GM19035 (cell line): ENCODE results near the gene CTBP2.
A peak's percentile ranks its signal among the peaks of the same experiment; 100 is the strongest.

Experiments
- ATAC-seq: cut with Tn5 transposase; IDR thresholded peaks from one replicate; pipeline ENCODE4 v1.9.1; 2021; ENCODE audit not compliant: unreplicated experiment

The CTBP2 gene

DNA sequence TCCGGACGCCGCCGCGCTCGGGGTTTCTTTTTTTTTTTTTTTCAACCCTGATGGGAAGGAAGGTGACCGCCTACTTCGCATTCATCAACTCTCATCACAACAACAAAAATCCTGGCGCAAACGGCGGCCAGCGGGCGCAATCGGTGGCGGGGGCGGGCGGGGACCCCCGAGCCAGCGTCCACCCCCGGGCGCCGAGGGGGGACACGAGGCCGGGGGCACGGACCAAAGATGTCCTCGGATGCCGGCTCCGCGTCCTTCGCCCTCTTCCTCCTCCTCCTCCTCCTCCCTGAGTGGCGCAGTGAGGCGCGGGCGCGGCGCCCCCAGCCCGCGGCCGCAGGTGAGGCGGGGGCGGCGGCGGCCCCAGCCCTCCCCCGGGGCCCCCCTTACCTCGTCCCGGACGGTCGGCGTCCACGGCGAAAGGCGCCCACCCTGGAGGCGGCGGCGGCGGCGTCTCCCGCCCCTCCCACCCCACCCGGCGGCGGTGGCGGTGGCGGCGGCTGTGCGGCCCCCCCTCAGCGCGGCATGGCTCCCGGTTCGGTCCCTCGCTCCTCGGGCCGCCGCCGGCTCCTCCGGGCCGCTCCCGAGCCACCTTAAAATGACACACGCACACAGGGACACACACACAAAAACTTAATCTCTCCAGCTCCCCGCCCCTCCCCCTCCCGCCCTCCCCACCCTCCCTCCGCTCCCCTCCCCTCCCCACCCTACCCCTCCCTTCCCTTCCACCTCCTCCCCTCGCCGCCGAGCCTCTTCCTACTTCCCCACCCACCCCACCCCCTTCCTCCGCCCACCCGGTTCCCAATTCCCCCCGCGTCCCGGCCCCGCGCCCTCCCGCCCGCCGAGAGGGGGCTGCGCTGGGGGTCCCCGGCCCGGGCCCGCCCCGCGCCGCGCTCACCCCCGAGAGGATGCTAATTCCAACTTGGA, at the start of gene CTBP2:
Gene CTBP2, minus strand, starts transcription at position 632 of the 924 bp plus-strand sequence.
- ATAC-seq: no peak

DNA sequence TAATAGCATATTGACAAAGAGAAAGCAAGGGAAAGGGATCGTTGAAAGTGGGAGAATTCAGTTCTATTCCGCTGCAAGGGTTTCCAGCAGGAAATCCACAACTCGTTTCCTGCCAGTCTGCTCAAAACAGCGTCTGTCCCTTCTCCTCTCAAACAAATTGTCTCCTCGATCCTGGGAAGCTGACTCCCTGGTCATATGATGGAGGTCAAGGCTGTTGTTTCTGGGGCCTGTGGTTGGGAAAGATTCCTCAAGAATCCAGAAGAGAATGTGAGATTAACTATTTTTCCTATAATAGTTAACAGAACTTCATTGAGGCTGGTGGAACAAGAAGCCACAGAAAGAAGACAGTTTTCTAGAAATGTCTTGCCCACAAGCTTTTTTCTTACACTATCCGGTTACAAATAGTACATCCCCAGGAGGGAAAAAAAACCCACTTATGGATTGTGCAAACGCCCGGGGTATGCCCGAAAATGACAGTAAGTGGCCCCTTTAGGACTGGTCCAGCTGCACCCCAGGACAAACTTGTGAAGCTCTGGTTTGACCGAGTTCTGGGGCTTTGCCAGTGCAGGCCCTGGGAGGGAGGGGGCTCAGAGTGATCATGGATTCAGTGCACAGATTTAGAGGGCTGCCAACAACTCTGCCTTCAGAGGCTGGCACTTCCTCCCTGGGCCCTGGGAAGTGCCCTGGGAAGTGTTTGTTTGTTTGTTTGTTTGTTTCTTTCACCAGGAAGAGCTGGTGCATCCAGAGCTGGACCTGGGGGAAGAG, 49.4 kb upstream of the CTBP2 start:
- no peak for ATAC-seq

DNA sequence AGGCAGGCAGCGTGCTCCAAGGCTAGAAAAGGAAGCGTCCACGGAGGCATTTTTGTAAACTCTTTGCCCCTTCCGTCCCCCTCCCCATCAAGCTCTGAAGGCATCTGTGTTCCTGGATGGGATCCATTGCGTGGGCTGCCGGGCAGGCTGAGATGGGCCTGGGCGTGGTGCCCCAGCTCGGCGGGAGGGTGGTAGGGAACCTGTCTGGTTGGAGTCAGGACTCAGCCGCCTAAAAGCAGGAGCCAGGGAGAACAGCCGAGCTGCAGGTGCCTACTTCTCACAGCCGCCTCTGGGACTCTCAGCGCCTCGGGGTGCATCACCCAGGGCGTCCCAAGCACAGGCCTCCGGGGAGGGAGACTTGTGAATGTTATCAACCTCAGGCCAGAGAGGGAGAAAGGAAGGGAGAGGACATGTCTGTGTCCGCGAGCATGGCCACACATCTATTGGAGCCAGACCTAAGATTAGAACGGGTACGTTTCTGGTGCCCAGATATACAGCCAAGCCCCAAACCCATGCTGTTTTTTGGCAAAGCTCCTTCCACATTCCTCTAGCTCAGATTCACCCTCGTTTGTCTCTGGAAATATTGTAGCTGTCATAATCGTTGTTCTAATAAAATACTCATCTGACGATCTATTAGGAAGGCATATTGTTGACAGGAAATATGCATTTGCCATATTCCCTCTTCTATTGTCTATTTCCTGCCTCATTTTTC, 48.6 kb upstream of the CTBP2 start:
- no peak for ATAC-seq

DNA sequence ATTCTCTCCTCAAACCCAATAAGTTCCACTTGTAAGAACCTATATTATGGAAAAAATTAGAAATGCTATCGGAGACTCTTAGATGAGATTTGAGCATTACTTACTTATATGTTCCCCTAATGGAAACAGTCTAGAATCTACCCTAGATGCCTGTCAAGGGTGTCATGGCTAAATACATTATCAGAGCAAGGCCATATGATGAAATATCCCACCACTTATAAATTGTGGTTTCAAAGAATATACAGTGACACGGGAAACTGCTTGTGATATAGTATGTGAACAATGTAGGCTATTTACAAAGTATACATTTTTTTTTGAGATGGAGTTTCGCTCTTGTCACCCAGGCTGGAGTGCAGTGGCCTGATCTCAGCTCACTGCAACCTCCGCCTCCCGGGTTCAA, 46.3 kb upstream of the CTBP2 start:
- no peak for ATAC-seq

DNA sequence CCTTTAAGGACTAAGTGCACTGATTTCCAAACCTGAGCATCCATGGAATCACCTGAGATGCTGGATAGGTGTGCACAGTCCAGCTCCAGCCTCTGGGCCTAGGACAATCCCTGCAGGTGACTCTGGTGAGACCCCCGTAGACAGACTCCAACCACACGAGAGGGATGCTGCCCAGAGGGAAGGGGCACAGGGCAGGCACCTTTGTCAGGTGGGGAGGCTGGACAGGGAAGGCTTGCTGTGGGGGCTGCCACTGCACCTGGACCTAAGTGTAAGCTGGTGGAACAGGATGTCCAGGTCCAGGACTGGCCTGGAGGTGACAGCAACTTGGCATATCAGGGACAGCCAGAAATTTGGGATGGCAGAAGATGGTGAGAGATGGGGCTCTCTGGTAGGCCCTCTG, 45.1 kb upstream of the CTBP2 start:
- no peak for ATAC-seq

DNA sequence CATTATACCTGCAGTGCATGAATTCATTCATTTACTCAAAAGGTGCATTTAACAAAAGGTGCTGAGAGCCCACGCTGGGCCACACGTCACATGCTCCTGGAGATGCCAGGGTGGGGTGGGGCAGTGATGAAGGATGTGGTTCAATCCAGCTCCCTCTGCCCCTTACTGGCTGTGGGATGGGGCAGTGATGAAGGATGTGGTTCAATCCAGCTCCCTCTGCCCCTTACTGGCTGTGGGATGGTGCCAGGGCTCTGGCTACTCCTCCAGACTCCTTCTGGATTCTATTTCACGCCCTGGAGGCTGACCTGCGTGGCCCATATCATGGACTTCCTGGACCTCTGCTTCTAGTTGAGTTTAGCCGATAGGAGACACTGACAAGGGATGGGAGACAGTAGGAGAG, 44.0 kb upstream of the CTBP2 start:
- no peak for ATAC-seq

DNA sequence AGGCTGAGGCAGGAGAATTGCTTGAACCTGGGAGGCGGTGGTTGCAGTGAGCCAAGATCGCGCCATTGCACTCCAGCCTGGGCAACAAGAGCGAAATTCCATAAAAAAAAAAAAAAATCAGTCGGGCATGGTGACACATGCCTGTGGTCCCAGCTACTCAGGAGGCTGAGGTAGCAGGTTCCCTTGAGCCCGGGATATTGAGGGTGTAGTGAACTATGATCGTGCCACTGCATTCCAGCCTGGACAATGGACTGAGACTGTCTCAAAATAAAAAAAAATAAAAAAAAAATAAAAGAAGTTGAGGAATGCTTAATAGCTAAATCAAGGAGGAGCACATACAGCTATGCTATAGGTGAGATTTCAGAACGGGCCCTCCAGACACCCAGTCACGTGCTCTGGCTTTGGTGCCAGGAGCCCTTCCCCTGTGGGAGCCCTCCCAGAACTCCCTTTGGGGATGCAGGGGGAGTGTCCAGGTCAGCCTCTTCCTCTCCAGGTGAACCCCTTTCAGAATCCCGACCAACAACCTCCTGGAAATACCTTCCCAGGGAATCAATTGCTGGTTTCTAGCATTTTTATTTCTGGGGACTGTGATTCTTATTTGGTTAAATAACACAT, 42.9 kb upstream of the CTBP2 start:
- ATAC-seq: no peak

DNA sequence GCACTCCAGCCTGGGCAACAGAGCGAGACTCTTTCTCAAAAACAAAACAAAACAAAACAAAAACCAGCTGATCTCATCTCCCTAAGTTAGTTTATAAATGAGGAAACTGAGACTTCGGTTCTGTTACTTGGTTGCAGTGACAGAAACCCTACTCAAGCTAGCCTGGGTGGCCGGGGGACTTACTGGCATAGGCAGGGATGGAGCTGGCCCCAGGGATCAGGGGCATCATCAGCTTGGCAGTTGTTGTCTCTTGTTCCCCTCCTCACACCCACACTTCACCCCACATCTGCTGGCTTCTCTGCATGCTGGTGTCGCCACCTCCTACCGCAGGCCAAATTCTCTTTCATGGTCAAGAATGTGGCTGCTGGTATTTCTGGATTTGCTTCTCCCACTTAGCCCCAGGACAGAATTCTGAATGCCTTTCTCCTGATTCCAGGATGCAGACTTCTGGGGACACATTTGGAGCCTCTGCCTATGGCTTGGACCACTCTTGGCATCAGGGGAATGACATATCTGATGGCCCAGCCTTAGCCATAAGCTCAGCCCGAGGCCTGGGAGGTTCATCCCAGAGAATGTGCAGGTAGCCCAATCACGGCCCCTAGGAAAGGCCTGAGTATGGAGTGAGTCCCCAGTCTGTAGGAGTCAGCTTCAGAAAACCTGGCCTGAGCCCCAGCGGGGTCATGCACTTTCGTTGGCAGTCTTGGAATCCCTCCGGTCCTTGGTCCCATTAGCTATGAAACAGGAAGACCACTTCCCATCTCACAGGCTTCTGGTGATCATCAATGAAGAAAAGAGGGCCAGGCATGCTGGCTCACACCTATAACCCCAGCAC, 41.6 kb upstream of the CTBP2 start:
- no peak for ATAC-seq

DNA sequence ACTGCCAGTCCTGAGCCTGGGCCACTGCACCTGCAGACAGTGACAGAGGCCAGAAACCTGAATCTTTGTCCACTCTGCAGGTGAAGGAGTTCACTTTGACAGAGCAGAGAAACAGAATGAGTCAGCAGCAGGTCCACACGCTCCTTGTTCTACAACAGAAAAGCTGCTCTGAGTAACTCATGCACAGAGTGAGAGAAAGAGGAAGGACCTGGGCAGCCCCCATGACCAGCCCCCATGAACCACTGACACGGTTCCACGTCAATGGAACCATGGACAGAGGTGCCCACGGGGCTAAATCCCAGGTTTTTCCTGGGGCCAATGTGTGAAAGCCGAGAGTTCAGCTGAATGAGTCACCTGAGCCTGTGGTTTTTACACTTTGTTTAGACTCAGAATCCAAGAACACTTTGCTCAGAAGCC, 40.8 kb upstream of the CTBP2 start:
- peak; percentile 89 for ATAC-seq

DNA sequence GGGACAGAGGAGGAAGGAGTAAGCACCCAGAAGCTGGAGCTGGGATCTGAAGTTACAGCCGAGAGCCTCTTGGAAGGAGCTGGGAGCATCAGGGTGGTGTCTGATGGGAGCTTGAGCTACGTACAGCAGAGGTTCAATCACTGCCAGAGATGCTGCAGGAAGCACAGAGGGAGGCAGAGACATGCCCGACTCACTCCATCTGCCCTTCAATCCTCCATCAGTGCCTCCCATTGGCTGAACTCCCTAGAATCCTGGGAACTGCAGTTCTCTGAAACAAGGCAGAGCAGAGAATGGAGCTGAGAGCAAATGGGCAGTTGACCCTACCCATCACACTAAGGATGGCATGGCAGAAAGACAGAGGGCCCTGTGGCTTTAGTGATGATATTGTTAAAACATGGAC, 40.0 kb upstream of the CTBP2 start:
- no peak for ATAC-seq

DNA sequence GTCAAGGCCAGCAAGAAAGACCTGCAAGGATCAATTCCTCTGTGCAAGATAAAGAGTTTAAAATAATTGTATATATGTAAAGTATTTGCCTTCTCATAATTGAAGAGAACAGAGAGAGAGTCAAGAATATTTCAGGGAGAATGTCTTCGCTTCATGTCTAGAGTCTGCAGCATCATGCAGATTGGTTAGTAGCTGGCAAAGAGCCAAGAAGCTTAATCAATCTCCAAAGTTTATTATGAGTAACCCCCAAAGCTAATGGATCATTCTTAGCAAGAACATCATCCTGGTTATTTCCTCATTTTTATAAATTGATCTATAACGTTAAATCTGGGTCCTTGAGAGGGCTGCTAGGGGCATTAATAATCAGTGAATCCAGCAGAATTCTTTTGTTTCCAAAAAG, 38.9 kb upstream of the CTBP2 start:
- ATAC-seq: no peak

DNA sequence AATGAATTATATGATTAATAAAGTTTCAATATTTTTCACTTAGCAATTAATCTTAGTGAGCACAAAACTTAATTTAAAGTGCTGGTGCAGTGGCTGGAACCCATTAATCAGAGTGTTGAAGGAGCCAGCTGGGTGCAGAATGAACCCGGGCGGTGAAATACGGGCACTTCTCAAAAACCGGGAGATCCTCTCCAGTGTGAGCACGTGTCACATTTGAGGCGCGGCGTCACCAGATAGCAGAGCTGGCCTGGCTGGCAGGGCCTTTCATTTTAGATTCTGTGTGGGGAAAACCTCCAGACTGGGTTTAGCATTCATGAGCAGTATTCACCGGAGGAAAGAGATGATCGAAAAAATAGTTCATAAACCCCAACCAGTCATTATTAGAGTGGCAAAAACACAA, 34.5 kb upstream of the CTBP2 start:
- ATAC-seq: no peak

DNA sequence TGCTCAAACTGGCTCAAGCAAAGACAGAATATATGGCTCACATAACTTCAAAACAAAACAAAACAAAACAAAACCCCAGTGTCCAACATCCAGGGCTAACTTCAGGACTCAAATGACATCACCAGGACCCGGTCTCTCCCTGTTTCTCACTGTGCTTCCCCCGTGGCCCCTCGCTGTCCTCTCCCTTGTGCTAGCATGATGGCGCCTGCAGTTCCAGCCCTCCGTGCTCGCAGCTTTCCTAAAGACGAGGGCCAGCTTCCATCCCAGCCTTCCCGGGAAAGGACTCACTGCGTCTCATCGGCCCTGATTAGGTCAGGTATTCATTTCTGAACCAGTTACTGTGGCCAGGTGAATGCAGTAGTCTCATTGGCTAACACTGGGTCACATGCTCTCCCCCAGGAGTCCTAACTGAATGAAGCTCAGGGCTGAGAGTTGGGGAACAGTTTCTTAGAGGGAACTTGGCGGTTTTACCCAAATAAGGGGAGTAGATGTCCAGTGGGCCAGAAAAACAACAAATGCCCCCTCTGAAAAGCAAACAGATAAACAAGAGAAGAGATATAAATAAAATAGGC, 33.0 kb upstream of the CTBP2 start:
- no peak for ATAC-seq

DNA sequence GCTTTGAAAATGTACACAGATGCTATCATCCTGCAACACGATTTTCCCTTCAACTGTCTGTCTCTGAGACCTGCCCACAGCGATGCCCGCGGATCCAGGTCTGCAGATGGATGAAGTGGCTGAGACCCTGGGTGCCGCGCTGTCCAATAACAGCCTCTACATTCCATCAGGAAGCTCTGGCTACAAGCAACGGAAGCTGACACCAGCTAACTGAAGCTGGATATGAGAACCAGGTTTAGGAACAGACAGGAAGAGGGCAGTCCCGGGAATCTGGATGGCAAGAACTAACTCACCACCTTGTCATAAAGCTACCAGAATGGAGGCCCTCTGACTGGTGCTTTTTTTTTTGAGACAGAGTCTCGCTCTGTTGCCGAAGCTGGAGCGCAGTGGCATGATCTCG, 32.3 kb upstream of the CTBP2 start:
- ATAC-seq: no peak

DNA sequence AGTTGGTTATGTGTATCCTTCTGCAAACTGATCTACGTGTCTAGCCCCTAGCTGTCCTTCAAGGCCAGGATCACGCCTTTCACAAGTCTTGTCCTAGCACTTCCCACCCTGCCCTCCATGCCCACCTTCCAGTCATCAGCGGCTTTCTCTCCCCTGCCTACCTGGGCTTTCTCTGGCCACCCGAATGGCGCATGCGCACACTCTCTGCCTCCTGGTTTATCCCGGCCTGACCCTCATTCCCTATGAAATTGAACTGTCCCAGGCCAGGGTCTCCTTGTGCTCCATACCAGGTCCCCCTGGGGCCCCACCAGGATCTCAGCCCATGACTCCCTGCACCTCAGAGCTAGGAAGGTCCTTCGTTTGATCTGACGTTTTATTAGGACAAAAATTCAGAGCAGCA, 31.6 kb upstream of the CTBP2 start:
- ATAC-seq: no peak

DNA sequence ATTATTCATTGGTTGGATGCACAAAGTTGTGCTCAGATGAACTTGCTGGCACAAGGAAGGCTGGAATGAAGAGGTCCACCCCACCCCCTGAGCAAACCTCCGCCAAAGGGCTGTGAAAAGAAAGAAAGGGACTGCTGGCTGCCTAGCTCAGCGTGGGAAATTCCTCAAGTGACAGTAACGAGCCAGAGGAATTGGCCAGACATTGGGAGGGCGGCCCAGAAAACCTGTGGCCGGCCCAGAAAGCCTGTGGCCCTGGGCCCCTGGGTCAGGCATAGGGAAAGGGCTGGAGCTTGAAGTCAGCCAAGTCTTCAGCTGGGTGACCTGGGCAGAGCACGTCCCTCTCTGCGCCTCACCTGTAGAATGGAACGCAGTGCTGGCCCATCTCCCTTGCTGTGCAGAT, 30.6 kb upstream of the CTBP2 start:
- ATAC-seq: no peak

DNA sequence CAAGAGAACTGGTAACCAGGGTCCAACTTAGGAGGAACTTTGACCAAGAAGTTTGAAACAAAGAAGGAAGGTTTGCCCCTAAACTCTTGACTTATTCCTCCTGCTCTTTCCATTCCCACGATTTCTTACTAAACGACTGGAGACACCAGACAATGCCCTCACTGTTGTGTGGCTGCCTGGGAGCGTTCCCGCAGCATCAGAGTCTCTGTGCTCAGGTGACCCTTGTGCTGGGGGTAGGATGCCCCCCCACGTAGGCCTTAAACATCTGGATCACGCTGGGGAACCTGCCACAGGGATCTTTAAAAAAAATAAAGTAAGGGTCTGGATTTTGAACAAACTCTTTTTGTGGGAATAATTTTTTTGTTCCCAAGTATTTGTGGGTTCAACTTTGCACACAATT, 30.1 kb upstream of the CTBP2 start:
- ATAC-seq: no peak

DNA sequence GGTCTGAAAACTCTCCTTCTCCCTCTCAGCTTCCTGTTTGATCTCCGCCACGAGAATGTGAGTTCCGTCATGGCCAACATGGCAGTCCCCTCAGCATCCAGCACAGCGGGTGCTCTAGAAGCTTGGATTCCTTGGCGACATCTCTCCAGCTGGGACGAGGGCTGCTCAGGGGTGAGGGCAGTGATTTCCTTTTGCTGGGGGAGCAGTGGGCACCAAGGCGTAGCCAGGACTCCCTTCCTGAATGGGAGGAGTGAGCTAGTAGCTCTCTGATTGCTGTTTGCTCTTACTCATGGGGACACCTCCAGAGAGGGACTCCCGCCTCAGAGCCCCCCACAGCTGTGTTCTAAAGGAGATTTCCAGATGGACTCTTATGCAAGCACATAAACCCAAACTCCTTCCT, 28.8 kb upstream of the CTBP2 start:
- no peak for ATAC-seq

DNA sequence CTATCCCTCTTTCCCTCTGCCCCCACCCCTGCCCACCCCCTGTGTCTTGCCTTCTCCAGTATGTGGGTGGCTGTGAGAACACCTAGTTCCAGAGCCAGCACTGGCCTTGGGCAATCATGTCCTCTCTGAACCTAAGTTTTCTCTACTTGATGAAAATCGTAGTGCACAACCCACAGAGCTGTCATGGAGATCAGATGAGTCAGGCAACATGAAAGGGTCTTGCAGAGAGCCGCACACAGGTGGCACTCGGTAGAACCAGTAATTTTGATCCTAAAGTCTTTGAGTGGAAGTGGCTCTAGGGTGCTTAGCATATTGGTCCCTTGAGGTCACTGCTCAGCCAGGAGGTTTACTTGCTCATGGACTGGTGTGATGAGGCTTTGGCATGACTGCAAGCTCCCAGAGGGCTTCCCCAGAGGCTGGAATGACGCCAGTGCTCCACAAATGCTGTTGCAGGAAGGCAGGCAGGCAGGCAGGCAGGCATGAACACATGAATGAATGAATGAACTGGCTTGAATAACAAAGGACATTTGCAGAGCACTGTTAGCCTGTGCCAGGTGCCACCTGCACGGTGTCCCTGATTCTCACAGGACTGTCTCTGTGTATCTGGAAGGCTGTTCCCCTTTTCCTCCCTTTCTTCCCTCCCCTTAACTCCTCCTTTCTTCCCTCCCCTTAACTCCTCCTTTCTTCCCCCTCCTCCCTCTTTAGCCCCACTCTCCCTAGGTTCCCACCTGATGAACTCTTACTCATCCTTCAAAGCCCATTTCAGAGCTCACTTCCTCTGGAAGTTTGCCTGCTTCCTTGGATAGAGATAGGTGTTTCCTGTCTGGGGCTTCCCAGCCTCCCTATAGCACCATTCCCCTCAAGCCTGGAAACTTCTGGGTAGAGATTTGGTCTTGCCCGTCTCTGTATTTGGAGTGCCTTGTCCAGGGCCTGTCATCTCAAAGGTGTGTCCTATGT, 27.2 kb upstream of the CTBP2 start:
- ATAC-seq: no peak
